A549 (cell line): ENCODE data around the gene DGKH. TPM values are rescaled to one million over a fixed set of nuclear protein-coding genes. Genes with fewer than 3 reads are reported as not detected.

Experiments
- ATAC-seq, 2 experiments: fragments of 200-7000 bp in 1 of 2; fragments of >200 bp in 1 of 2; cut with Nextera tagmentation in 1 of 2; cut with Tn5 transposase in 1 of 2; 3 replicates each; pipeline versions ENCODE4 v1.8.0 to v1.9.1; 2018 to 2020; ENCODE audit warnings: mild to moderate bottlenecking in 1 of 2, moderate library complexity in 1 of 2
- CTCF ChIA-PET: fragments of 300-600 bp; sonication (Branson Sonifier 250); formaldehyde crosslinking; extraction: SDS; loops from one replicate; lab custom pipeline; 2021; ENCODE audit warnings: antibody characterized with exemption, inconsistent platforms; lab: Yijun Ruan, JAX
- POLR2A ChIA-PET: fragments of 350-600 bp; formaldehyde crosslinking; extraction: SDS; loops from one replicate; lab custom pipeline; 2021; ENCODE audit warnings: antibody characterized with exemption, inconsistent platforms; lab: Yijun Ruan, JAX
- DNase-seq, 2 experiments: peaks; one replicate each; pipeline versions ENCODE4 v3.0.0 to v3.0.0-alpha.2; 2011 to 2016; ENCODE audit warnings: low read depth in 1 of 2, low spot score in 1 of 2
- FAIRE-seq: peaks from 2 replicates; lab custom pipeline; 2011; peaks lifted over from hg19 to GRCh38; lab: Jason Lieb, UNC
- H3K27ac ChIP-seq, 2 experiments: fragments of >200 bp; sonication (Bioruptor Twin); formaldehyde crosslinking; 3 replicates each; pipeline ENCODE4 v1.5.1; 2016 to 2017
- H3K4me1 ChIP-seq: fragments of >200 bp; sonication (Bioruptor Twin); formaldehyde crosslinking; 3 replicates; pipeline ENCODE4 v1.6.1; 2016
- H3K4me2 ChIP-seq: fragments of >200 bp; sonication (Bioruptor Twin); formaldehyde crosslinking; 3 replicates; pipeline ENCODE4 v1.6.1; 2016
- H3K4me3 ChIP-seq: fragments of >200 bp; sonication (Bioruptor Twin); formaldehyde crosslinking; 3 replicates; pipeline ENCODE4 v1.5.1; 2016
- H3K9me3 ChIP-seq: fragments of >200 bp; sonication (Bioruptor Twin); formaldehyde crosslinking; 3 replicates; pipeline ENCODE4 v1.6.1; 2016
- BCL3 ChIP-seq: fragments of >200 bp; sonication (Bioruptor Twin); formaldehyde crosslinking; IDR thresholded peaks from 3 replicates; pipeline ENCODE4 v1.6.1; 2016
- CBX8 ChIP-seq: fragments of 200-600 bp; sonication (generic); IDR thresholded peaks from 2 replicates; pipeline ENCODE4 v1.6.1; 2016
- CHD4 ChIP-seq: fragments of 200-600 bp; sonication (generic); IDR thresholded peaks from 2 replicates; pipeline ENCODE4 v1.6.1; 2016; ENCODE audit warnings: antibody characterized with exemption, mild to moderate bottlenecking, borderline replicate concordance
- E2F6 ChIP-seq: IDR thresholded peaks from 2 replicates; pipeline ENCODE4 v1.6.1; 2012; ENCODE audit warnings: low read depth, borderline replicate concordance
- EP300 ChIP-seq, 2 experiments: fragments of >200 bp; sonication (Bioruptor Twin); formaldehyde crosslinking; IDR thresholded peaks; 2 replicates in 1 of 2; 3 replicates in 1 of 2; pipeline ENCODE4 v1.6.1; 2016 to 2017
- FOXS1 ChIP-seq: fragments of 250-450 bp; sonication (Bioruptor Pico); IDR thresholded peaks from 2 replicates; pipeline ENCODE4 v1.5.0; 2020; ENCODE audit warnings: mild to moderate bottlenecking, moderate library complexity
- GATA3 ChIP-seq: IDR thresholded peaks from 2 replicates; pipeline ENCODE4 v1.6.1; 2012; ENCODE audit warnings: borderline replicate concordance
- HDAC2 ChIP-seq: fragments of 200-600 bp; sonication (generic); IDR thresholded peaks from 2 replicates; pipeline ENCODE4 v1.6.1; 2016
- HOXB5 ChIP-seq: fragments of 250-450 bp; sonication (Bioruptor Pico); IDR thresholded peaks from 2 replicates; pipeline ENCODE4 v1.5.0; 2020; ENCODE audit warnings: mild to moderate bottlenecking, moderate library complexity
- JUN ChIP-seq, 2 experiments: fragments of >200 bp; sonication (Bioruptor Twin); formaldehyde crosslinking; IDR thresholded peaks; 2 replicates in 1 of 2; 3 replicates in 1 of 2; pipeline ENCODE4 v1.6.1; 2016 to 2017
- MAZ ChIP-seq: fragments of 150-350 bp; IDR thresholded peaks from 2 replicates; pipeline ENCODE4 v1.6.1; 2014; ENCODE audit warnings: antibody characterized with exemption, low read depth, low read length, borderline replicate concordance
- PHF8 ChIP-seq: fragments of 200-600 bp; sonication (generic); IDR thresholded peaks from 2 replicates; pipeline ENCODE4 v1.6.1; 2016; ENCODE audit warnings: low read depth, mild to moderate bottlenecking, antibody characterized with exemption, moderate library complexity, borderline replicate concordance
- POLR2AphosphoS2 ChIP-seq: conservative IDR thresholded peaks from 2 replicates; pipeline ENCODE4 v1.6.1; 2012; ENCODE audit warnings: low read length, improper control_type of control experiment, inconsistent platforms
- RARB ChIP-seq: fragments of 250-450 bp; sonication (Bioruptor Pico); IDR thresholded peaks from 2 replicates; pipeline ENCODE4 v1.8.0; 2021; ENCODE audit warnings: mild to moderate bottlenecking, moderate library complexity
- REST ChIP-seq: fragments of 200-600 bp; sonication (generic); IDR thresholded peaks from 2 replicates; pipeline ENCODE4 v1.6.1; 2016; ENCODE audit warnings: antibody characterized with exemption, mild to moderate bottlenecking, moderate library complexity
- SMC3 ChIP-seq: fragments of >200 bp; sonication (Bioruptor Twin); formaldehyde crosslinking; IDR thresholded peaks from 3 replicates; pipeline ENCODE4 v1.6.1; 2018; ENCODE audit warnings: inconsistent platforms
- TP53 ChIP-seq: fragments of 250-450 bp; sonication (Bioruptor Pico); IDR thresholded peaks from 2 replicates; pipeline ENCODE4 v1.5.0; 2021; ENCODE audit warnings: mild to moderate bottlenecking, moderate library complexity
- ZC3H11A ChIP-seq: fragments of 450-650 bp; IDR thresholded peaks from 2 replicates; pipeline ENCODE4 v1.6.1; 2014; ENCODE audit warnings: antibody characterized with exemption, mild to moderate bottlenecking
- ZFP36 ChIP-seq: fragments of 450-650 bp; IDR thresholded peaks from 2 replicates; pipeline ENCODE4 v1.6.1; 2014; ENCODE audit warnings: borderline replicate concordance; ENCODE audit not compliant: partially characterized antibody
- ZSCAN20 ChIP-seq: fragments of 250-450 bp; sonication (Bioruptor Pico); IDR thresholded peaks from 2 replicates; pipeline ENCODE4 v1.8.0; 2022; ENCODE audit warnings: mild to moderate bottlenecking, moderate library complexity
- WGBS: methylation state at CpG from one replicate; pipeline ENCODE4 v1.1.6; 2017; ENCODE audit errors: missing lambda C conversion rate; 5-methylcytosine and 5-hydroxymethylcytosine counted together
- polyA plus RNA-seq, 4 experiments: library from polyadenylated mRNA; depleted of rRNA in 3 of 4; stranded (reverse); fragments of >200 nt; fragmentation: RNase III in 1 of 4; extraction: RNeasy Plus Mini Kit Qiagen cat#74134 plus additional on column Dnase treatment in 1 of 4; gene quantifications; 2 replicates in 3 of 4; 3 replicates in 1 of 4; pipeline ENCODE4 v1.2.3, GENCODE V29; 2011 to 2017

Gene DGKH
- polyA plus RNA-seq, 2 of the 4 experiments (the other 2 are of a cell fraction) = 3.8 to 6.7 TPM

- TF ChIP-seq SMC3 (no peak), REST (no peak), BCL3 (no peak), JUN (IDR thresholded peaks at IDR 0.05) (no peak), ZSCAN20 (CRISPR knock-in tag) (no peak), CBX8 (no peak), PHF8 (no peak), GATA3 (no peak), POLR2AphosphoS2 (no peak), EP300 (IDR thresholded peaks at IDR 0.05) (no peak), MAZ (no peak), E2F6 (no peak), ZC3H11A (no peak), HDAC2 (no peak), FOXS1 (CRISPR knock-in tag) (no peak)
- H3K4me2 ChIP-seq = no peak overlapping the region
- DNase-seq = no peak
Measured at GRCh38 chr13:42007844-42008243, 40.6 kb upstream of the DGKH start.

GRCh38 chr13:42009057-42009456 is 39.4 kb upstream of the DGKH start:
- H3K4me1 ChIP-seq = no peaks in the 10 kb centered on the region
- no peak for ATAC-seq
- DNase-seq = no peak
- no peaks in the 10 kb centered on the region for H3K9me3 ChIP-seq
- POLR2A ChIA-PET = no interaction called here
- no peak for TF ChIP-seq ZC3H11A
- no peak for TF ChIP-seq HOXB5 (CRISPR knock-in tag)
- TF ChIP-seq ZFP36 = no peak
- no peak for TF ChIP-seq RARB (CRISPR knock-in tag)
- TF ChIP-seq CHD4 = no peak
- TF ChIP-seq TP53 (CRISPR knock-in tag) = no peak
- TF ChIP-seq, all 56 proteins: peak for 0
- WGBS = 63% methylated on average over 4 of the region's 4 CpGs
- FAIRE-seq = no peak
- Histone ChIP-seq H3K4me3 (no peak overlapping the region), H3K4me2 (no peak overlapping the region), H3K27ac (no peak overlapping the region)
- CTCF ChIA-PET = no interaction called here

More at GRCh38 chr13:42007844-42008243, 40.6 kb upstream of the DGKH start:
- WGBS = 7% methylated on average over 1 of the region's 1 CpG
- CTCF ChIA-PET = no interaction called here
- ATAC-seq = no peak
- H3K27ac ChIP-seq = no peak overlapping the region
- FAIRE-seq = no peak
- H3K9me3 ChIP-seq = no peaks in the 10 kb centered on the region
- no peaks in the 10 kb centered on the region for H3K4me1 ChIP-seq
- no peak overlapping the region for H3K4me3 ChIP-seq
- POLR2A ChIA-PET = no interaction called here
